ENCODE measurements around the gene HIGD2A.

HIGD2A gene

GRCh38 chr5:176388444-176389134 lies at the start of gene HIGD2A, which contains the start of gene NOP16:
Gene HIGD2A, plus strand, starts transcription at chr5:176388751. Its CDS starts 69 bp downstream, at chr5:176388820.
Gene NOP16, minus strand, starts transcription at chr5:176388598. Its CDS starts 59 bp downstream, at chr5:176388539.
- Histone ChIP-seq H3K4me1 (ENCODE audit: insufficient read depth, low read length) (peaks cover 5% of the 10 kb centered on the region; the same call in 1 of the 2 replicates), H3K9me3 (ENCODE audit: insufficient read depth, low read depth, low read length) (no peaks in the 10 kb centered on the region), H3K36me3 (ENCODE audit: insufficient read depth, low read depth, low read length) (peaks cover 55% of the 10 kb centered on the region), H3K4me3 (ENCODE audit: low read length) (peak within 1 kb of the TSS; percentile 86), H3K9ac (ENCODE audit: low read depth, low read length) (peak within 1 kb of the TSS; percentile 95), H3K27ac (ENCODE audit: low read length) (peak within 1 kb of the TSS; percentile 97), H3K27me3 (ENCODE audit: insufficient read depth, low read length) (no peaks in the 10 kb centered on the region)

- H3K4me1 ChIP-seq (ENCODE audit: insufficient read depth, low read length) = no peaks in the 10 kb centered on the region
- no peak overlapping the region for H3K27ac ChIP-seq (ENCODE audit: low read length)
- H3K9me3 ChIP-seq (ENCODE audit: insufficient read depth, low read depth, low read length) = no peaks in the 10 kb centered on the region
- no peak overlapping the region for H3K4me3 ChIP-seq (ENCODE audit: low read length)
- H3K36me3 ChIP-seq (ENCODE audit: insufficient read depth, low read depth, low read length) = peaks cover 28% of the 10 kb centered on the region
- H3K27me3 ChIP-seq (ENCODE audit: insufficient read depth, low read length) = no peaks in the 10 kb centered on the region
- no peak overlapping the region for H3K9ac ChIP-seq (ENCODE audit: low read depth, low read length)
Measured at GRCh38 chr5:176339304-176339703, 49.2 kb upstream of the HIGD2A start.

GRCh38 chr5:176341325-176342157 lies 47.0 kb upstream of the HIGD2A start:
- H3K27me3 ChIP-seq (ENCODE audit: insufficient read depth, low read length) = no peaks in the 10 kb centered on the region
- no peak overlapping the region for H3K9ac ChIP-seq (ENCODE audit: low read depth, low read length)
- H3K4me1 ChIP-seq (ENCODE audit: insufficient read depth, low read length) = no peaks in the 10 kb centered on the region
- H3K9me3 ChIP-seq (ENCODE audit: insufficient read depth, low read depth, low read length) = no peaks in the 10 kb centered on the region
- no peak overlapping the region for H3K27ac ChIP-seq (ENCODE audit: low read length)
- no peak overlapping the region for H3K4me3 ChIP-seq (ENCODE audit: low read length)
- peaks cover 47% of the 10 kb centered on the region for H3K36me3 ChIP-seq (ENCODE audit: insufficient read depth, low read depth, low read length)

- H3K36me3 ChIP-seq (ENCODE audit: insufficient read depth, low read depth, low read length) = peaks cover 47% of the 10 kb centered on the region
- no peaks in the 10 kb centered on the region for H3K4me1 ChIP-seq (ENCODE audit: insufficient read depth, low read length)
- no peak overlapping the region for H3K9ac ChIP-seq (ENCODE audit: low read depth, low read length)
- no peak overlapping the region for H3K4me3 ChIP-seq (ENCODE audit: low read length)
- H3K27me3 ChIP-seq (ENCODE audit: insufficient read depth, low read length) = no peaks in the 10 kb centered on the region
- no peaks in the 10 kb centered on the region for H3K9me3 ChIP-seq (ENCODE audit: insufficient read depth, low read depth, low read length)
- H3K27ac ChIP-seq (ENCODE audit: low read length) = no peak overlapping the region
Measured at GRCh38 chr5:176342158-176342483, 46.4 kb upstream of the HIGD2A start.

GRCh38 chr5:176342766-176343458 lies 45.6 kb upstream of the HIGD2A start:
- Histone ChIP-seq H3K36me3 (ENCODE audit: insufficient read depth, low read depth, low read length) (peaks cover 47% of the 10 kb centered on the region), H3K9me3 (ENCODE audit: insufficient read depth, low read depth, low read length) (no peaks in the 10 kb centered on the region), H3K4me1 (ENCODE audit: insufficient read depth, low read length) (no peaks in the 10 kb centered on the region), H3K27ac (ENCODE audit: low read length) (no peak overlapping the region), H3K4me3 (ENCODE audit: low read length) (no peak overlapping the region), H3K27me3 (ENCODE audit: insufficient read depth, low read length) (no peaks in the 10 kb centered on the region), H3K9ac (ENCODE audit: low read depth, low read length) (no peak overlapping the region)

- Histone ChIP-seq H3K9me3 (ENCODE audit: insufficient read depth, low read depth, low read length) (no peaks in the 10 kb centered on the region), H3K27me3 (ENCODE audit: insufficient read depth, low read length) (no peaks in the 10 kb centered on the region), H3K9ac (ENCODE audit: low read depth, low read length) (no peak overlapping the region), H3K4me1 (ENCODE audit: insufficient read depth, low read length) (no peaks in the 10 kb centered on the region), H3K27ac (ENCODE audit: low read length) (no peak overlapping the region), H3K36me3 (ENCODE audit: insufficient read depth, low read depth, low read length) (peaks cover 96% of the 10 kb centered on the region), H3K4me3 (ENCODE audit: low read length) (no peak overlapping the region)
Measured at GRCh38 chr5:176350416-176350815, 38.1 kb upstream of the HIGD2A start.

- no peak overlapping the region for H3K9ac ChIP-seq (ENCODE audit: low read depth, low read length)
- H3K36me3 ChIP-seq (ENCODE audit: insufficient read depth, low read depth, low read length) = peaks cover 91% of the 10 kb centered on the region
- no peak overlapping the region for H3K4me3 ChIP-seq (ENCODE audit: low read length)
- no peaks in the 10 kb centered on the region for H3K27me3 ChIP-seq (ENCODE audit: insufficient read depth, low read length)
- H3K9me3 ChIP-seq (ENCODE audit: insufficient read depth, low read depth, low read length) = no peaks in the 10 kb centered on the region
- H3K27ac ChIP-seq (ENCODE audit: low read length) = no peak overlapping the region
- no peaks in the 10 kb centered on the region for H3K4me1 ChIP-seq (ENCODE audit: insufficient read depth, low read length)
Measured at GRCh38 chr5:176352116-176352878, 36.3 kb upstream of the HIGD2A start.

- Histone ChIP-seq H3K9ac (ENCODE audit: low read depth, low read length) (no peak overlapping the region), H3K27me3 (ENCODE audit: insufficient read depth, low read length) (no peaks in the 10 kb centered on the region), H3K27ac (ENCODE audit: low read length) (no peak overlapping the region), H3K9me3 (ENCODE audit: insufficient read depth, low read depth, low read length) (no peaks in the 10 kb centered on the region), H3K4me3 (ENCODE audit: low read length) (no peak overlapping the region), H3K36me3 (ENCODE audit: insufficient read depth, low read depth, low read length) (peaks cover 89% of the 10 kb centered on the region), H3K4me1 (ENCODE audit: insufficient read depth, low read length) (no peaks in the 10 kb centered on the region)
Measured at GRCh38 chr5:176353533-176353932, 35.0 kb upstream of the HIGD2A start.

GRCh38 chr5:176355400-176356178 lies 33.0 kb upstream of the HIGD2A start:
- no peaks in the 10 kb centered on the region for H3K9me3 ChIP-seq (ENCODE audit: insufficient read depth, low read depth, low read length)
- H3K27me3 ChIP-seq (ENCODE audit: insufficient read depth, low read length) = no peaks in the 10 kb centered on the region
- no peak overlapping the region for H3K9ac ChIP-seq (ENCODE audit: low read depth, low read length)
- H3K36me3 ChIP-seq (ENCODE audit: insufficient read depth, low read depth, low read length) = peaks cover 76% of the 10 kb centered on the region
- H3K4me1 ChIP-seq (ENCODE audit: insufficient read depth, low read length) = 0 out of 2 replicates have a peak, but pooled peaks cover 5% of the 10 kb centered on the region
- no peak overlapping the region for H3K27ac ChIP-seq (ENCODE audit: low read length)
- no peak overlapping the region for H3K4me3 ChIP-seq (ENCODE audit: low read length)

GRCh38 chr5:176356179-176356566 lies 32.4 kb upstream of the HIGD2A start:
- peaks cover 72% of the 10 kb centered on the region for H3K36me3 ChIP-seq (ENCODE audit: insufficient read depth, low read depth, low read length)

More at GRCh38 chr5:176356179-176356566, 32.4 kb upstream of the HIGD2A start:
- no peak overlapping the region for H3K27ac ChIP-seq (ENCODE audit: low read length)
- H3K4me1 ChIP-seq (ENCODE audit: insufficient read depth, low read length) = 0 out of 2 replicates have a peak, but pooled peaks cover 5% of the 10 kb centered on the region
- no peak overlapping the region for H3K9ac ChIP-seq (ENCODE audit: low read depth, low read length)
- H3K9me3 ChIP-seq (ENCODE audit: insufficient read depth, low read depth, low read length) = no peaks in the 10 kb centered on the region
- no peaks in the 10 kb centered on the region for H3K27me3 ChIP-seq (ENCODE audit: insufficient read depth, low read length)
- H3K4me3 ChIP-seq (ENCODE audit: low read length) = no peak overlapping the region
